HG03520 (cell line): Measurements from ENCODE around the gene UBE2L5.

Experiments used
- ATAC-seq: cut with Tn5 transposase; IDR thresholded peaks from one replicate; pipeline ENCODE4 v1.9.1; 2021; ENCODE audit warnings: mild to moderate bottlenecking, moderate library complexity; ENCODE audit not compliant: unreplicated experiment

UBE2L5 gene

DNA sequence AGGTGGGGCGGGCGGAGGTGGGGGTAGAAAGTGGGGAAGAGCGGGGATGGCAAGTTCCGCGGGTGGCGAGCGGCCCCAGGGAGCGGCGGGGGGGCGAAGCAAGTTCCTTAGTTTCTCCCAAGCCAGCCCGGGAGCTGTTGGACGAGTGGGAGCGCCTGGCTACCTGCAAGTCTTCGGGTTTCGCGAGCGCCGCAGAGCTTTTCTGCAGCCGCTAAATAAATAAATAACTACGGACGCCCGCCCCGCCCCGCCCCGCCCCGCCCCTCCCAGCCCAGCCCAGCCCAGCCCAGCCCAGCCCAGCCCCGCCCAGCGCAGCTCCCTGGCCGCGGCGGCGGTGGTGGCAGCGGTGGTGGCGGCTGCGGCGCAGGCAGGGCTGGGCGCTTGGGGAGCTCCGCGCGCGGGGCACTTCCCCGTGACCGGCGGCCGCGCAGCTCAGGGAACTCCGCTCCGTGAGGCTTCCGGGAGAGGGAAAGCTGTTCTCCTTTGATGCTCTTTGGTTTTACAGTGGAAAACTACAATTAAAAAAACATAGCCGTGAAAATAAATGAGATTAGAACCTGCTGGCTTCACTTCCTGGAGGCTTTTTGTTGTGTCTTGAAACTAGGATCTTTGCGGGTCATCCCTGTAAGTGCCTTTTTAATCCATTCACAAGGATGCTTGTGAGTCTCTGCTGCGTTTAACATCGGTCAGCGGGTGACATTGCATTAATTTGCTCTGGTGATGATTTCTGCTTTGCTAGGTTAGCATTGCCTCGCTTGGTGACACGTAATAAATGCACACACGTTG, at the start of gene UBE2L5:
TSS of gene UBE2L5 (plus strand) at position 440 of the 786 bp plus-strand sequence. CDS start 5,498 bp downstream, outside the sequence.
- peak; percentile 63 for ATAC-seq

DNA sequence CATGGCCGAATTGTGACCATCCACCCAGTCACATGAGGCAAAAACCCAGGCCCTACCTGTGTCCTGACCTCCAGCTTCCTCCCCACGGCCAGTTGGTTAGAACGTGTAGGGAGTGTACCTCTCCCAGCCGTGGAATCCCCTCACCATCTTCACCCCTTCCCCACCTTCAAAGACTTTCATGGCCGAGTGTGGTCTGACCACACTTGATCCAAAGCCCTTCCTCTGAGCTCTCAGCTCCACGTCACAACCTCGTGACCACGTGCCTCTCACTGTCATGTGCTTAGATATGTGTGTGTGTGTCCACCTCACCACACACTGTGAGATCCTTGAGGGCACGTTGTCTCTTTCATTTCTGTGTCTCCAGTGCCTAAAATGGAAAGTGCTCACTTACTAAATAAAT, 48.6 kb upstream of the UBE2L5 start:
- ATAC-seq, result no peak

DNA sequence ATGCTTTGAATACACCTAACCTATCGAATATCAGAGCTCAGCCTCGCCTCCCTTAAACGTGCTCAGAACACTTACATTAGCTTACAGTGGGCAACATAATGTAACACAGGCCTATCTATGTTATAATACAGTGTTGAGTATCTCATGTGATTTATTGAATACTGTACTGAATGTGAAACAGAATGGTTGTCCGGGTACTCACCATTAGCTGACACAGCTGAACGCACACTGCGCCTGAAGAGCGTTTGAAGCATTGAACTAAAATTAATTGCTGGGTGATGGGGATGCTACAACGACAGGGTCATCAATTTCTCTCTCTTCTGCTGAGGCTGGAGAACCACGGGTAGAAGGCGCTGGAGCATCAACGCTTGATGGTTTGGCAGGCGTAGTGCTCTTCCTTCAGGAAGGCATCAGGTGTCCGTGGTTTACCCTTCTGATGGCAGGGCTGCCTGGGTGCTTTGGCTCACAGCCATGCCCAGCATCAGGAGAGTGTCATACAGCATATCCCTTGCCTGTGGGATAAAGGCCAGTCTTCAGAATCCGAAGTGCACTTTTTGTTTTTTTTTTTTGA, 46.9 kb upstream of the UBE2L5 start:
- no peak for ATAC-seq

DNA sequence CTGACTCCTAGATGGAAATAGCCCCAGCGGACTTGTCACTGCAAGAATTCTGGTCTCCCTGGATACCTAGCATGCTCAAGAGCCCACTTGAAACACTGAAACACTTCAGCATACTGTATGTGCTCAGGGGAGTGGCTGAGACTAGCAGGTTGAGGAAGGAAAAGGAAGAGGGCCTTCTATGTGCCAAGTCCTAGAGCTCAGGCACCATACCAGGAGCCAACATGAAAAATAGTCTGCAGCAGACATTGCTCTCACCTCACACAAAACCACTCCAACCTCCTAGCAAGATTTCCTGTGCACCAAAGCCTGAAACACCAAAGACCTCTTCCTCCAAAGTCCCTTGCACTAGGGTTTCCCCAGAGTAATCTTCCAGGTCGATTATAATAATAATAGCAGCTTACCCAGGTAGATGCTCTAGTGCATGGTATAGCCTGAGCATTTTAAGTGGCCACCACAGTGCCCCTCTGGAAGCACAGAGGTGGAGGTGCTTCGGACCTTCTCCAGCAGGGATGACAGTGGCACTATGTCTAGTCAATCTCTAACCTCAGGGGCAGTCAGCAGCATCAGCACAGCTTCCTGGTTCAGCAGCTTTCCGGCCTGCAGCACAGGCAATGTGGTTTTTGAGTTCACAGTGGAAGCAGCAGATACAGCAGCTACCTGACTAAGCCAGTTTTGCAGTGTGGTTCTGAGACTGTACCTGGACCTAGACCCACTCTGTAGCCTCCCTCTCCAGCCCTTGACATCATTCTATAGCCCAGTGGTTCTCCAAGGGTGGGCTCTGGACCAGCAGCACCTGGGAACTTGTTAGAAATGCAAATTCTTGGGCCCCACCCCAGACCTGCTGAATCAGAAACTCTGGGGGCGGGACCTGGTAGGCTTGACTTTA, 45.6 kb upstream of the UBE2L5 start:
- ATAC-seq, result peak; percentile 66

DNA sequence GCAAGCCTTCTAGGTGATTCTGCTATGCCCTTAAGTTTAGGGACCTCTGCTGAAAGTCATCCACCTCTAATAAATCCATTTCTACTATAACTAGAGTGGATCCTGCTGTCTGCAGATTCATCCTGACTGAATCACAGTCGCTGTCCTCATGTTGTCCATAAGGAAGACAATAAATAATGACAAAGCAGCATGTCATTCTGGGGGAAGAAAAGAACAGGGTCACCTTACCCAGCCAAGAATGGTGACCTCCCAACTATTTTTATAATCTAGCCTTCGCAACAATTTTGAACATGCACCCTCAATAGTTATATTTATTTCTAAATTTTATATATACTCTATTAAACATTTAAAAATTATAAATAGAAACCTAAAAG, 45.0 kb upstream of the UBE2L5 start:
- no peak for ATAC-seq

DNA sequence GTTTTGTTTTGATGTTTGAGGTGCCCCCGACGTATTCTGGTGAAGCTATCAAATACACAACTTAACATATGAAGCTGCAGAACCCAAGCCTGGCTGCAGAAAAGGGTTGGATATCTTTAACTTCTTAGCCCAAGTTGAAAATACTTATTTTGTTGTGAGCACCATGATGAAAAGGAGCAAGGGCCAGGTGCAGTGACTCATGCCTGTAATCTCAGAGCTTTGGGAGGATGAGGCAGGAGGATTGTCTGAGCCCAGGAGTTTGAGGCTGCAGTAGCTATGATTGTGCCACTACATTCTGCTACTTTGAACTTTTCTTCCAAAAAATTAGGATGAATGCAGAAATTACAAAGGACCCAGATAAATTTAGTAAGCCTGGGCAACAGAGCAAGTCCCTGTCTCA, 44.1 kb upstream of the UBE2L5 start:
- ATAC-seq, result no peak

DNA sequence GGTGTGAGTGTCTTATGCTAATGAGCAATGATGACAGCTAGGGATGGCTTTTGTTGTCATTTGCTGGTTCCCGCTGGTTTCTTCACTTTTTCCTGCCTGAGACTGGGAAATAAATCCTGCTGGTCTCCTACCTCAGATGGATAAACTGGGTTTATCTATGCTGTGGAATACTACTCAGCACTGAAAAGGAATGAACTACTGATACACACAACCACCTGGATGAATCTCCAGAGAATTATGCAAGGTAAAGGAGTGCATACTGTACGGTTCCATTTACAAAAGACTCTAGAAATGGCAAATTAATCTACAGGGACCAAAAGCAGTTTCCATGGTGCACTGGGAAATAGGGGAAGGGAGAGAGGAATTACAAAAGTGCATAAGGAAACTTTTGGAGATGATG, 41.2 kb upstream of the UBE2L5 start:
- no peak for ATAC-seq

DNA sequence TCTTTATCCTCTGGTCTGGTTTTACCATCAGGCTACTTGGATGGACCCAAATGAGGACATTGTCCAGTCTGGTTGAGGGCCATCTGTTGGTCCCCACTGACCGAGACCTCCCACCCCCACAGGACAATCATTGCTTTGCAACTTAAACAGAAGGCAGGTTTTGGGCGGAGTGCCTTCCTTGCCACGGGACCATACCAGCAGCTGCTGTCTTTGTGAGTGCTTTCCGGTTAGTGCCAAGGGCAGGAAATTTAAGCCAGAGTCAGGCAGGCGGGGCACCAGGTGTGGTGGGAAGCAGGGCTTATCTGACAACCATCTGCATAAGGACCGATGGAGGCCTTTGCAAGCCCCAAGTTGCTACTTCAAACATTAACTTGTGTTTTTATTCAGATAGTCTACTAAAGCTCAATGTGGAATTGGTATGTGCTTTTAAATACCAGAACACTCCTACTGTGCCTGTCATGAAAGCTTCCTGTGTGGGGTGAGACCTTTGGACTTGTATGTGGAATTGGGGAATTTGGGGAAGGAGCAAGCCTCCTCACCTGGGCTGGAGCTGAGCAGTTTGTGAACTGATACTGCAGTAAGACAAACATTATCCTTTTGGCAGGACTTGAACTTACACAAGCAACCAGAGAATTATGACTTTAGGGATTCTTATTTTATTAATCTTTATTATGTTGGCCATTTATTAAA, 39.3 kb upstream of the UBE2L5 start:
- ATAC-seq, result no peak

DNA sequence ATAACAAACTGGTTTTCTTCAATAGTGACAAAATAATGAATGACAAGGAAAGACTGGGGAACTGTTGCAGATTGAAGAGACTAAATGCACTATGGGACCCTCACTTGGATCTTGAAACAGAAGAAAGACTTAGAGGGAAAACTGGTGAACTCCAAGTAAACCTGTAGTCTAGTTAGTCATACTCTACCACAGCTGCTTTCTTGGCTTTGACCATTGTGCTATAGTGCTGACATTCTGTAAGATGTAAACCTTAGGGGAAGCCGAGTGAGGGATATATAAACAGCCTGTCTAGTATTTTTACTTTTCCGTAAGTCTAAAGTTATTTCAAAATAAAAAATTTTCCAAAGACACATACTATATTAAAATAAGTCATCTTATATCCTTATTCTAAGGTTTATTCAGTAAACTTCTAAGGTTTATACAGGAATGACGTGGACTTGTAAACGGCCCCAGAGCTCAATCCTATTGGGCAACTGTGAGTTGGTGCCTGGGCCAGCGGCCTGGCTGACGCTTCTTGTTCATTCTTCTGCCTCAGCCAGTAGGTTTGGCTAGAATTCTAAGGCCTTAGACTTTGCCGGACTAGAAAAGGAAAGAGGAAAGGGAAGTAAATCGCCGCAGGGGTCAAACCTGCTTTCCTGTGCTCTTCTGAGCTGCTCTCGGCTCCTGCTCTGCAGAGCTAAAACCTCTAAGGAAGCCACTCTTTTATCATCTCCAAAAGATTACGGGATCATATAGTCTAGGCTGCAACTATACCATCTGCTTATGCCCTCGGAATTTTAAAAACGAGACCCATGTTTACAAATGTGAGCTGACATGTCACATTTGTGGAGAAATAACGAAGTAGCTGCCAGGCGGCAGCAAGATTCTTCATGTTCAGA, 33.6 kb upstream of the UBE2L5 start:
- no peak for ATAC-seq

DNA sequence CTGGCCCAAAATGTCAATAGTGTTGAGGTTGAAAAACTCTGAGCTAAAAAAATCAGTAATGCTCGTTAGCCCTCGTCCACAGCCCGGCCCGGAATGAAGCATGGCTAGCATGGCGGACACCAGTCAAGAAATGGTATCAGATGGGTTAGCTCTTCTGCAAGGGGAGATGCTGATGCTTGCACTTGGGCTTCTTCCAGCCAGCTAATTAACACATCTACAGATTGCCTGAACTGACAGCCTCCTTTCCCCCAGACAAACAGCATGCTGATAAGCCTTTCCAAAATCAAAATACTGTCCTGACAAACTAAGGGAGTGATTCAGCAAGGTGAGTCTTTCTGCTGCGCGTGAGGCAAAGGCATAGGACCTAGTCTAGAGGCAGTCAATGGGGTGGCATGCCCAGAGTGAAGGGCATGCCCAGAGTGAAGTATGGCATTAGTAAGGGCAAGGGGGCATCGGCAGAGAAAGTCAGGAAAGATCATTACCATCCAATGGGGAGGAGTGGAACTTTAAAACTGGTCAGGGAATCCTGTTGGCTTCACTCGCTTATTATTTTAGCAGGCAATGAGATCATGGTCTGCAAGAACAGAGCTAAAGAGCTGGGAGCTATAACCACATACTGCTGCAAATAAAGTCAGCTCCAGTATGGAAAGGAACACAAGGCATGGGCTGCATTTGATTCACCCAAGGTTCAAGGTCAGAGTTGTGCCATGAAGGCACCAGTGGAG, 30.2 kb upstream of the UBE2L5 start:
- ATAC-seq, result no peak

DNA sequence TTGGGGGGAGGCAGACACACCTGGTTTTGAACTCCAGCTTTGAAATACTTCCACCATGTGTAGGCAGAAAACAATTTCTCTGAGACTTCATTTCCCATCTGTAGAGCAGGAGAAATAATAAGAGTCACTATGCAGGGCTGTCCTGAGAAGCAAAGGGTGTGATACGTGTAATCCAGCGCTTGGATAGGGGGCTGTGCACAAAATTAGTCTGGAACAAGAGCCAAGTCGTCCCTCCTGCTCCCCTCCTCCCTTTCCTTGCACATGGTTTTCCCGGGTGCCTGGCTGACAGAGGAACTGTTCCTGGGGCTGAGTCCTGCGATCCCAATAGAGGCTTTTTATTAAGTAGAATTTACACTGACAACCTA, 29.6 kb upstream of the UBE2L5 start:
- ATAC-seq, result no peak

DNA sequence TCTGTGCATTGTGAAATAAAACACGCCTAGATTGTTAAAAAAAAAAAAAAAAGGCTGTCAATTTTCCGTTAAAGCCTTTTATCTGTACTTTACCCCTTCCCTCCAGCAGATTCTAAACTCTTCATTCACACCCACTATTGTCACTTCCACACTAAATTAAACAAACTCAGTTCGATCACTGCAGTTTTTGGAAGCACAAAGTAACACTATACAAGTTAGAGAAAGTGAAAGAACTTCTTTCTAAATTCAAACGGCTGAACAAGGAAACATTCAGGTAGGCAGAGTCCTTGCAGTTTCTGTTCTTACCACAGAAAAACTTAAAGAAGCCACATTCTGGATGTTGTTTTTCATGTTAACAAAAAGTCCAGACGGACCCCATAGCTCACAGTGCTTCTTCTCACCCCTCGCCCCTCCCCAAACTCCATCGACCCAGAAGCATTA, 27.5 kb upstream of the UBE2L5 start:
- ATAC-seq, result peak; percentile 63

DNA sequence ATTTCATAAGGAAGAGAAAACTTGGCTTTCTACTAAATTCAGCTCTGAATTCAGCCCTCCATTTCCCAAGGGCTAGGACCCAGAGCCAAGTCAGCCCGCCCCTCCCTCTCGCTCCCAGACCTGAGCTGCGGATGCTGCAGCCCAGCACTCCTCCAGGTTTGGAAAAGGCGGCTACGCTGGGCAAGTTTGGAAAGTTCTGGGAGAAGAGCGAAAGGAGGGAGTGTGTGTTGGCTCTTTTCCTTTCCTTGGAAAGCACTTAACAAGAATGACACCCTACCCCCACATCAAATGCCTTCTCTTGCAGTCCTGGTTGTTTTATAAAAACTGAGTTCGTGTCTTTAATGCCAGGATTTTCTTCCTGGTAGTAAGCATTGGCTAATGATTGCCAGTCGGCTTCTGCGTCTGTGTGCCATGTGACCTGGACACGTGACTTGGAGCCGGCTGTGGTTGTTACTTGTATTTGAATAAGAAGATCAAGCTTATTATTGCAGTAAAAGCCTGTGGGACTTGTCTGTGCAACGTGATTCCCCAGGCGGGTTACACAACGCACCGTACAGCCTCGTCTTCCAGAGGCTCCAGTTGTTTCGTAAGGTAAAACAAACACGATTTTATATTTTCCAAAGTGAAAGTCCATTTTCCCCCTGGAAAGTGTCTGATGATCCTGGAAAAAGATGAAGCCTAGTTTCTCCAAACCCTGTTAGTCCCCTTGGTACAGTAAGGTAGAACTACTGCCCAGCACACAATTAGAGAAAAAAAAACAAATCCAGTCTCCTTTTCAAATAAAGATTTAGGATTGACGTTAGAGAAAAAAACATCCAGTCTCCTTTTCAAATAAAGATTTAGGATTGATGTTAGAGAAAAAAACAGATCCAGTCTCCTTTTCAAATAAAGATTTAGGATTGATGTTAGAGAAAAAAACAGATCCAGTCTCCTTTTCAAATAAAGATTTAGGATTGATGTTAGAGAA, 26.8 kb upstream of the UBE2L5 start:
- ATAC-seq, result peak; percentile 42

DNA sequence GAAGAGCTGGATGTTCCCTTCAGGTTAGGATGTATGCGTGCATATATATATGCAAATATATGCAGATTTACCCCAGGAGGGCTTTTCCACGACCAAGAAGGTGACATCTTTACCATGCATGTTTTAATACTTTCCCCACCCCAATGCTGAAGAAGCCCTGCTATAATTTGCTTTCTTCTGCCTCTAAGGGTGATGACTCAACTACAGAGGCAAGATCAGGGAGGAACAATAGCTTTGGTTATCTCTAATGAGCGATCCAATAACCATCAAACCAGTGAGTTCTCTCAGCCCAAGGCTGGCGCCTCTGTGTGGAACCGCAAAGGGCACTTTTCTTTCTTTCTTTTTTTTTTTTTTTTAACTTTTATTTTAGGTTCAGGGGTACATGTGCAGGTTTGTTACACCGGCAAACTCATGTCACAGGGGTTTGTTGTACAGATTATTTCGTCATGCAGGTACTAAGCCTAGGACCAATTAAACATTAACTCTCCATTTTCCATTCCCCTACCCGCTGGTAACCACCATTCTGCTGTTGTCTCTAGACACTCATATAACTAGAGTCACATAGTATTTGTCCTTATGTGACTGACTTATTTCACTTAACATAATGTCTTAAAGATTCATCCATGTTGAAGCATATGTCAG, 25.7 kb upstream of the UBE2L5 start:
- no peak for ATAC-seq

DNA sequence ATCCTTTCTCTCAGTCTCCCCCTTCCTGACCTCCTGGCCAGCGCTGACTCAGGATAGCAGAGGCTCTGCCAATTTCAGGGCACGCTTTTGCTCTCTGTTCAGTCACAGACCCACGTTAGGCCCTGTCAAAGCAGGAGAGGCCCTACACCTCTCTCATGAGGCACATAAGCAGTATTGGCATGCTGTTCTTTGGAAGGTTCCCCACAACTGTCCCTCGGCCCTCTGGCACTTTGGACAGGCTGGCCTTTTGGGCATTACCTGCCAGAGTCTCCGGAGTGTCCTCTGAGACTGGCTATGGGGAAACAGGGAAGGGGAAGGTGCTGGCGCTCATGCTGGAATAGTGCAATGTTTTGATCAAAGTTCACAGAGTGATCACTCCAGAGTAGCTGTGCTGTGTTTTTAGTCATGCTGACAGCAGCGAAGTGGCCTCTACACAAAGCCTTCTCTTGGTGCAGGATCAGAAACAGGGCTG, 23.7 kb upstream of the UBE2L5 start:
- ATAC-seq, result no peak

DNA sequence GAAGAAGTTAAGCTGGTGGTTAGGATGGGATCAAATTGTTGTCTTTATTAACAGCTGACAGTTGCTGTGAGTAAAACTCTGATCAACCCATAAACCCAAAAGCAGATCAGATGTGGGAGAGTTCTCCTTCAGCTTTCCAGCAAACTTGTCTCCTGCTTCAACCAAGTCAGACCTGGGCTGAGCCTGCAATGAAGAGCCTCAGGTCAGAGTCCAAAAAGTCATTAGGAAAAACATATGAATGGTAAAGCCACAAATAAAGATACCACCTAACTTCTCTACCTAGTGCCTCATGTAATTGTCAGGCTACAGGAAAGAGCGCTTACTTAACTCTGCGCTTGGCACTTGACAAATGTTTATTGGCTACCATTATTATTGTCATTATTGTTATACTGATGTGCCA, 21.9 kb upstream of the UBE2L5 start:
- ATAC-seq, result no peak

DNA sequence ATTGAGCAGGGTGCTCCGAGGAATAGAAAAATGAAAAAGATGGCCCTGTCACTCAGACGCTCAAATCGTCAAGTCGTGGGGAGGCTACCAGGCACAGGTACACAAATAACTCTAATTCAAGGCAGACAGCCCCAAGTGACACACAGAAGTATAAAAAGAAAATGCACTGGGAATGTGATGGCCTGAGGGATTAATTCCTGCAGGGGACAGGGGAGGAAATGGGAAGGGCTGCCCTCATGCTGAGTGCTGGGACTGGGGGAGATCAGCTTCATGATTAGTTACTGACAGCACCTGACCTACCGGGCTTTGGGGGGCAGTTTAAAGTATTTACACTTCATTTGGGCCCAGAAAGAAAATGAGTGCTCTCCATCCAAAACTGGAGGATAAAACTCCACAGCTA, 20.9 kb upstream of the UBE2L5 start:
- no peak for ATAC-seq

DNA sequence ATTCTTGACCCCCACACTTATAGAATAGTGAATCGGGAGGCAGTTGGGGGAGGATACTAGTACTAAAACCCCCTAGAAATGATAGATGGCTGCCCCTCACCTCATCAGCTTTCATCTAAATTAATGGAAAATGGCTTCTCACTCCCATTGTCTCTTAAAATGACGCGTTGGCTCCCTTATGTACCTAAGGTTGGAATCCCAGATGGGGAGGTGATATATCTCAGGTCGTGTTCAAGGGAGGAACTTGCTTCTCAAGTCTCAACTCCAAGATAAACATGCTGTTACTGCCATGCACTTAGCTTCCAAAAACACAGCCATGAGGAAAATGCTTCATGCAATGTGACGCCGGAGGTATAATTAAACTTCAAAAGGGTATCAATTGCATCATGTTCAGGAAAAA, 18.8 kb upstream of the UBE2L5 start:
- no peak for ATAC-seq
